WTC11 (cell line): ENCODE results near the gene HMGB4. TPM values are rescaled to one million over a fixed set of nuclear protein-coding genes. Genes with fewer than 3 reads are reported as not detected.

ENCODE experiments used
- ATAC-seq: fragments of 200-7000 bp; cut with Tn5 transposase; 2 replicates; pipeline ENCODE4 v1.10.0; 2021; ENCODE audit warnings: mild to moderate bottlenecking, moderate library complexity
- CTCF ChIA-PET: fragments of 300-600 bp; sonication (Branson Sonifier 250); formaldehyde crosslinking; loops from one replicate; lab custom pipeline; 2021; ENCODE audit warnings: antibody characterized with exemption; lab: Charles Lee
- POLR2A ChIA-PET: fragments of 350-600 bp; sonication (Branson Sonifier 250); formaldehyde crosslinking; loops from one replicate; lab custom pipeline; 2021; ENCODE audit warnings: antibody characterized with exemption; lab: Charles Lee
- DNase-seq: peaks from one replicate; pipeline ENCODE4 v3.0.0; 2021; ENCODE audit warnings: low spot score
- H3K27ac Mint-ChIP-seq: 2 replicates; pipeline ENCODE4 v1.8.0; 2021; ENCODE audit warnings: mixed read lengths
- H3K27me3 Mint-ChIP-seq: 2 replicates; pipeline ENCODE4 v1.8.0; 2021; ENCODE audit warnings: low read depth, mild to moderate bottlenecking, moderate library complexity, mixed read lengths
- H3K36me3 Mint-ChIP-seq: 2 replicates; pipeline ENCODE4 v1.8.0; 2021; ENCODE audit warnings: mixed read lengths
- H3K4me1 Mint-ChIP-seq: 2 replicates; pipeline ENCODE4 v1.8.0; 2022; ENCODE audit warnings: mixed read lengths
- H3K4me3 Mint-ChIP-seq: 2 replicates; pipeline ENCODE4 v1.8.0; 2021; ENCODE audit warnings: mild to moderate bottlenecking, moderate library complexity, mixed read lengths
- H3K9me3 Mint-ChIP-seq: 2 replicates; pipeline ENCODE4 v1.8.0; 2021; ENCODE audit warnings: mixed read lengths
- ATF1 ChIP-seq: sonication (generic); formaldehyde crosslinking; IDR thresholded peaks from 2 replicates; pipeline ENCODE4 v1.8.1; 2023; ENCODE audit warnings: mild to moderate bottlenecking, moderate library complexity, missing genetic modification reagents
- ERG ChIP-seq: fragments of 250-450 bp; sonication (Bioruptor Pico); IDR thresholded peaks from 2 replicates; pipeline ENCODE4 v1.8.0; 2021; ENCODE audit warnings: mild to moderate bottlenecking
- FOXK1 ChIP-seq: sonication (generic); formaldehyde crosslinking; IDR thresholded peaks from 2 replicates; pipeline ENCODE4 v1.8.0; 2022; ENCODE audit warnings: mild to moderate bottlenecking, moderate library complexity, missing genetic modification reagents
- GABPB1 ChIP-seq: sonication (generic); formaldehyde crosslinking; IDR thresholded peaks from 2 replicates; pipeline ENCODE4 v1.8.1; 2023; ENCODE audit warnings: mild to moderate bottlenecking, missing genetic modification reagents
- IRF2 ChIP-seq: sonication (generic); formaldehyde crosslinking; IDR thresholded peaks from 2 replicates; pipeline ENCODE4 v1.8.0; 2022; ENCODE audit warnings: low read depth, missing genetic modification reagents, borderline replicate concordance
- JAZF1 ChIP-seq: fragments of 250-450 bp; sonication (Bioruptor Pico); IDR thresholded peaks from 2 replicates; pipeline ENCODE4 v1.9.0; 2021; ENCODE audit warnings: moderate library complexity, mild to moderate bottlenecking, inconsistent platforms
- MXD4 ChIP-seq: fragments of 250-450 bp; sonication (Bioruptor Pico); IDR thresholded peaks from 2 replicates; pipeline ENCODE4 v1.8.0; 2021; ENCODE audit warnings: mild to moderate bottlenecking, moderate library complexity, borderline replicate concordance
- NFYB ChIP-seq: sonication (generic); formaldehyde crosslinking; conservative IDR thresholded peaks from 2 replicates; pipeline ENCODE4 v1.8.0; 2022; ENCODE audit warnings: low read depth, missing genetic modification reagents
- TEAD4 ChIP-seq: sonication (generic); formaldehyde crosslinking; IDR thresholded peaks from 2 replicates; pipeline ENCODE4 v1.8.0; 2022; ENCODE audit warnings: mild to moderate bottlenecking, missing genetic modification reagents
- USF2 ChIP-seq: sonication (generic); formaldehyde crosslinking; IDR thresholded peaks from 2 replicates; pipeline ENCODE4 v1.8.1; 2023; ENCODE audit warnings: mild to moderate bottlenecking, missing genetic modification reagents, moderate library complexity
- ZNF263 ChIP-seq: sonication (generic); formaldehyde crosslinking; IDR thresholded peaks from 2 replicates; pipeline ENCODE4 v1.8.1; 2022; ENCODE audit warnings: low read depth, mild to moderate bottlenecking, moderate library complexity, missing genetic modification reagents
- ZNF317 ChIP-seq: sonication (generic); formaldehyde crosslinking; IDR thresholded peaks from 2 replicates; pipeline ENCODE4 v1.8.1; 2023; ENCODE audit warnings: low read depth, mild to moderate bottlenecking, moderate library complexity, missing genetic modification reagents, borderline replicate concordance
- ZNF423 ChIP-seq: fragments of 250-450 bp; sonication (Bioruptor Pico); IDR thresholded peaks from 2 replicates; pipeline ENCODE4 v2.1.2; 2022; ENCODE audit warnings: mild to moderate bottlenecking, moderate library complexity
- total RNA-seq: library from RNA; stranded (reverse); gene quantifications from 3 replicates; pipeline ENCODE4 v1.2.3, GENCODE V29; 2021
- TF ChIP-seq, protein P1 (sequence below): sonication (generic); formaldehyde crosslinking; IDR thresholded peaks from 2 replicates; pipeline ENCODE4 v1.8.1; 2022; ENCODE audit warnings: missing genetic modification reagents, borderline replicate concordance
- TF ChIP-seq, protein P2 (sequence below): sonication (generic); formaldehyde crosslinking; IDR thresholded peaks from 2 replicates; pipeline ENCODE4 v1.8.1; 2023; ENCODE audit warnings: mild to moderate bottlenecking, missing genetic modification reagents
- TF ChIP-seq, protein P3 (sequence below): sonication (generic); formaldehyde crosslinking; IDR thresholded peaks from 2 replicates; pipeline ENCODE4 v1.8.0; 2022; ENCODE audit warnings: missing genetic modification reagents
- TF ChIP-seq, protein P4 (sequence below): sonication (generic); formaldehyde crosslinking; IDR thresholded peaks from 2 replicates; pipeline ENCODE4 v1.8.1; 2023; ENCODE audit warnings: mild to moderate bottlenecking, missing genetic modification reagents, borderline replicate concordance

Gene HMGB4
- total RNA-seq, 1 experiment from 2014 or later = not detected

- no peak for TF ChIP-seq JAZF1
- TF ChIP-seq, protein P1, sequence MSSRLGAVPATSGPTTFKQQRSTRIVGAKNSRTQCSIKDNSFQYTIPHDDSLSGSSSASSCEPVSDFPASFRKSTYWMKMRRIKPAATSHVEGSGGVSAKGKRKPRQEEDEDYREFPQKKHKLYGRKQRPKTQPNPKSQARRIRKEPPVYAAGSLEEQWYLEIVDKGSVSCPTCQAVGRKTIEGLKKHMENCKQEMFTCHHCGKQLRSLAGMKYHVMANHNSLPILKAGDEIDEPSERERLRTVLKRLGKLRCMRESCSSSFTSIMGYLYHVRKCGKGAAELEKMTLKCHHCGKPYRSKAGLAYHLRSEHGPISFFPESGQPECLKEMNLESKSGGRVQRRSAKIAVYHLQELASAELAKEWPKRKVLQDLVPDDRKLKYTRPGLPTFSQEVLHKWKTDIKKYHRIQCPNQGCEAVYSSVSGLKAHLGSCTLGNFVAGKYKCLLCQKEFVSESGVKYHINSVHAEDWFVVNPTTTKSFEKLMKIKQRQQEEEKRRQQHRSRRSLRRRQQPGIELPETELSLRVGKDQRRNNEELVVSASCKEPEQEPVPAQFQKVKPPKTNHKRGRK = no peak
Measured at GRCh38 chr1:33826711-33827110, 37.2 kb upstream of the HMGB4 start (continued).

DNA sequence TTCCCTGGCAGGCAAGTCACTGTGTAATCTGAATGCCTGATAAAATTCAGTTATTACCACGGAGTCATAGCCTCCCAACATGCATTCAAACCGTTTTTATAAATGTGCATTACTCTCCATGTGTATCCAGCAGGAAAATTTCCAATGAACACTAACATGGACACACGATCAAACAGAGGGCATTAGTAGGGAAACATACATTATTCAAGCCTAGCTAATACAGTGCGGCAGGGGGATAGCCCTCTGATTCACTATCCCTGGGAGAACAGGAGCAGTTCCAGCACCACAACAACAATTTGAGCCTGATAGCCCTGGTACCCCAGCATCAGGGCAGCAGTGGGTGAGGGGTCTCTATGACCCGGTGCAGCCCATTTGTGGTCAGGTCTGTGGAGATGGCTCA, 35.8 kb upstream of the HMGB4 start:
- H3K36me3 Mint-ChIP-seq = peaks cover 40% of the 10 kb centered on the region
- no peak overlapping the region for H3K27ac Mint-ChIP-seq
- TF ChIP-seq ATF1 (CRISPR knock-in tag) (no peak), ZNF263 (no peak), ZNF423 (CRISPR knock-in tag) (no peak), IRF2 (CRISPR knock-in tag) (no peak), GABPB1 (CRISPR knock-in tag) (no peak), TEAD4 (CRISPR knock-in tag) (no peak), NFYB (CRISPR knock-in tag) (no peak), FOXK1 (CRISPR knock-in tag) (no peak), MXD4 (CRISPR knock-in tag) (no peak), JAZF1 (no peak), ERG (no peak), USF2 (no peak), ZNF317 (CRISPR knock-in tag) (no peak)
- TF ChIP-seq, protein P2, sequence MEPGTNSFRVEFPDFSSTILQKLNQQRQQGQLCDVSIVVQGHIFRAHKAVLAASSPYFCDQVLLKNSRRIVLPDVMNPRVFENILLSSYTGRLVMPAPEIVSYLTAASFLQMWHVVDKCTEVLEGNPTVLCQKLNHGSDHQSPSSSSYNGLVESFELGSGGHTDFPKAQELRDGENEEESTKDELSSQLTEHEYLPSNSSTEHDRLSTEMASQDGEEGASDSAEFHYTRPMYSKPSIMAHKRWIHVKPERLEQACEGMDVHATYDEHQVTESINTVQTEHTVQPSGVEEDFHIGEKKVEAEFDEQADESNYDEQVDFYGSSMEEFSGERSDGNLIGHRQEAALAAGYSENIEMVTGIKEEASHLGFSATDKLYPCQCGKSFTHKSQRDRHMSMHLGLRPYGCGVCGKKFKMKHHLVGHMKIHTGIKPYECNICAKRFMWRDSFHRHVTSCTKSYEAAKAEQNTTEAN = no peak
- TF ChIP-seq, protein P3, sequence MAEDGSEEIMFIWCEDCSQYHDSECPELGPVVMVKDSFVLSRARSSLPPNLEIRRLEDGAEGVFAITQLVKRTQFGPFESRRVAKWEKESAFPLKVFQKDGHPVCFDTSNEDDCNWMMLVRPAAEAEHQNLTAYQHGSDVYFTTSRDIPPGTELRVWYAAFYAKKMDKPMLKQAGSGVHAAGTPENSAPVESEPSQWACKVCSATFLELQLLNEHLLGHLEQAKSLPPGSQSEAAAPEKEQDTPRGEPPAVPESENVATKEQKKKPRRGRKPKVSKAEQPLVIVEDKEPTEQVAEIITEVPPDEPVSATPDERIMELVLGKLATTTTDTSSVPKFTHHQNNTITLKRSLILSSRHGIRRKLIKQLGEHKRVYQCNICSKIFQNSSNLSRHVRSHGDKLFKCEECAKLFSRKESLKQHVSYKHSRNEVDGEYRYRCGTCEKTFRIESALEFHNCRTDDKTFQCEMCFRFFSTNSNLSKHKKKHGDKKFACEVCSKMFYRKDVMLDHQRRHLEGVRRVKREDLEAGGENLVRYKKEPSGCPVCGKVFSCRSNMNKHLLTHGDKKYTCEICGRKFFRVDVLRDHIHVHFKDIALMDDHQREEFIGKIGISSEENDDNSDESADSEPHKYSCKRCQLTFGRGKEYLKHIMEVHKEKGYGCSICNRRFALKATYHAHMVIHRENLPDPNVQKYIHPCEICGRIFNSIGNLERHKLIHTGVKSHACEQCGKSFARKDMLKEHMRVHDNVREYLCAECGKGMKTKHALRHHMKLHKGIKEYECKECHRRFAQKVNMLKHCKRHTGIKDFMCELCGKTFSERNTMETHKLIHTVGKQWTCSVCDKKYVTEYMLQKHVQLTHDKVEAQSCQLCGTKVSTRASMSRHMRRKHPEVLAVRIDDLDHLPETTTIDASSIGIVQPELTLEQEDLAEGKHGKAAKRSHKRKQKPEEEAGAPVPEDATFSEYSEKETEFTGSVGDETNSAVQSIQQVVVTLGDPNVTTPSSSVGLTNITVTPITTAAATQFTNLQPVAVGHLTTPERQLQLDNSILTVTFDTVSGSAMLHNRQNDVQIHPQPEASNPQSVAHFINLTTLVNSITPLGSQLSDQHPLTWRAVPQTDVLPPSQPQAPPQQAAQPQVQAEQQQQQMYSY (CRISPR knock-in tag) = no peak
- TF ChIP-seq, protein P4, sequence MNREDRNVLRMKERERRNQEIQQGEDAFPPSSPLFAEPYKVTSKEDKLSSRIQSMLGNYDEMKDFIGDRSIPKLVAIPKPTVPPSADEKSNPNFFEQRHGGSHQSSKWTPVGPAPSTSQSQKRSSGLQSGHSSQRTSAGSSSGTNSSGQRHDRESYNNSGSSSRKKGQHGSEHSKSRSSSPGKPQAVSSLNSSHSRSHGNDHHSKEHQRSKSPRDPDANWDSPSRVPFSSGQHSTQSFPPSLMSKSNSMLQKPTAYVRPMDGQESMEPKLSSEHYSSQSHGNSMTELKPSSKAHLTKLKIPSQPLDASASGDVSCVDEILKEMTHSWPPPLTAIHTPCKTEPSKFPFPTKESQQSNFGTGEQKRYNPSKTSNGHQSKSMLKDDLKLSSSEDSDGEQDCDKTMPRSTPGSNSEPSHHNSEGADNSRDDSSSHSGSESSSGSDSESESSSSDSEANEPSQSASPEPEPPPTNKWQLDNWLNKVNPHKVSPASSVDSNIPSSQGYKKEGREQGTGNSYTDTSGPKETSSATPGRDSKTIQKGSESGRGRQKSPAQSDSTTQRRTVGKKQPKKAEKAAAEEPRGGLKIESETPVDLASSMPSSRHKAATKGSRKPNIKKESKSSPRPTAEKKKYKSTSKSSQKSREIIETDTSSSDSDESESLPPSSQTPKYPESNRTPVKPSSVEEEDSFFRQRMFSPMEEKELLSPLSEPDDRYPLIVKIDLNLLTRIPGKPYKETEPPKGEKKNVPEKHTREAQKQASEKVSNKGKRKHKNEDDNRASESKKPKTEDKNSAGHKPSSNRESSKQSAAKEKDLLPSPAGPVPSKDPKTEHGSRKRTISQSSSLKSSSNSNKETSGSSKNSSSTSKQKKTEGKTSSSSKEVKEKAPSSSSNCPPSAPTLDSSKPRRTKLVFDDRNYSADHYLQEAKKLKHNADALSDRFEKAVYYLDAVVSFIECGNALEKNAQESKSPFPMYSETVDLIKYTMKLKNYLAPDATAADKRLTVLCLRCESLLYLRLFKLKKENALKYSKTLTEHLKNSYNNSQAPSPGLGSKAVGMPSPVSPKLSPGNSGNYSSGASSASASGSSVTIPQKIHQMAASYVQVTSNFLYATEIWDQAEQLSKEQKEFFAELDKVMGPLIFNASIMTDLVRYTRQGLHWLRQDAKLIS = no peak
- POLR2A ChIA-PET = no interaction called here
- ATAC-seq (no peak), DNase-seq (no peak)
- peaks cover 7% of the 10 kb centered on the region for H3K27me3 Mint-ChIP-seq
- no peaks in the 10 kb centered on the region for H3K4me1 Mint-ChIP-seq
- CTCF ChIA-PET = no interaction called here
- no peak overlapping the region for H3K4me3 Mint-ChIP-seq
- peaks cover 31% of the 10 kb centered on the region for H3K9me3 Mint-ChIP-seq
